NOMO-1 treated with dmso at 0.1 percent for 144 hours (cell line): ENCODE results near the gene RNF225.
"Not testable (repeated sequence)": the region's sequence is repeated elsewhere in the genome, so short reads cannot be mapped to it uniquely, and the experiment has no call there.

ENCODE experiments used
- DNase-seq: peaks from one replicate; lab custom pipeline; 2025; ENCODE audit not compliant: unreplicated experiment; lab: John Stamatoyannopoulos, UW

The RNF225 gene

DNA sequence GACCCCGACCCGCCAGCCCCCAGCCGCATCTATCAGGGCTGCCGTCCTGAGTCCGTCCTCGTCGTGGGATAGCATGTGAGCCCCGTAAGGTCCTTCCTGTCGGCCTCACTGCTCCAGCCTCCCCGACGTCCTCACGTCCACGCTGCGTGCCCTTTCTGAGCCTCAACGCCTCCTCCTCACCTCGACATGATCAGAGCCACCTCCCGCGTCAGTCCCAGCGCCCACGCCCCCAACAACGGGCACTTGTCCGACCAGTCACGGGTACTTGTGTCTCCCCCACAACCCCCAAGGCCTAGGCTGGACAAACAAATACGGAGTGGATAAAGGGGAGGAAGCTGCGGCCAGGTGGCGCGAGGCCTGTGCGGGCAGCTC lies 33.6 kb upstream of the RNF225 start:
- peak; percentile 9 for DNase-seq

DNA sequence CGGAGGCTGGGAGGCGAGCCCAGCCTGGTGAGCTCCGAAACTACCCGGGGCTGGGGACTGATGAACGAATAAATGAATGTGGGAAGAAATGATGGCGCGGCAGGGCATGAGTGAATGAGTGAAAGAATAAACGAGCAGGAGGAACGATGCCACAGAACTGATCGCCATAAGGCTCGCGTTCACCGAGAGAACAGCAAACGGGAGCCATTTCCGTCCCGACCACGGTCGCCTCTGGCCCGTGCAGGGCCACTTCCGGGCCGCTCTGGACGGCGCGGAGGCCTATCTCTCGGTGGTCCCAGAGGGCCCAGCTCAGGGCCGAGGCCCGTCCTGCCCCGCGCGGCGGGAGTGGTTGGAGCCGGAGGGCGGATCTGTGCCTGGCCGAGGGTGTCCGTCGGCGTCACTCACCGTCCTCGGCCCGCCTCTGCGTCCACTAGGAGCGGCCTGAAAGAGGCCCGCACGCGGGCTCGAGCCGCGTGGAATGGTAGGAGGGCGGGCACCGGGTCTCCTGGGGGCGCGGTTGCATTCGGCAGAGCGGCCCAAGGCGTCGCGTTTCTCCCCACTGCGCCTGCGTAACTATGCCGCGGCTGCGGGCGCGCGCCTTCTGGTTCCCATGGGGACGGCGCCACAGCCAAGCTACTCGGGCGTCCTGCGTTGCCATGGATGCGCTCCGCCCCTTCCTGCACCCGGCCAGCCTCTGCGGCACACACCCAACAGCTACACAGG lies 33.0 kb upstream of the RNF225 start, which contains the start of gene ZNF497:
Gene ZNF497 (minus strand): TSS at position 480 of the 723 bp plus-strand sequence. CDS start 5,116 bp downstream, outside the sequence.
- DNase-seq, result peak; percentile 90

DNA sequence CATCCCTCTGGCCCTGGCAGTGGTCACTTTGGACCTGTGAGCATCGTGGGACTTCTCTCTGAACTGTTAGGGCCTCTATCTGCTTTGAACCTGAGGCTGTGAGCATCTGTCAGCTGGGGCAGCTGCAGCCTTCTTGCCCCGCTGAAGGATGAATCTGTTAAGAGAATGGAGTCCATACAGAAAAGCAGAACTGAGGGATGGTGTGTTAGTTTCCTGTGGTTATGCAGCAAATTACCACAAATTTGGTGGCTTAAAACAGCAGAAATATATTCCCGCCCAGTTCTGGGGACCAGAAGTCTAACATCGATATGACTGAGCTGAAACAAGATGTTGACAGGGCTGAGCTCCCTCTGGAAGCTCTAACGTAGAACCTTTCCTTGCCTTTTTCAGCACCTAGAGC lies 31.3 kb upstream of the RNF225 start:
- DNase-seq, result peak; percentile 92

DNA sequence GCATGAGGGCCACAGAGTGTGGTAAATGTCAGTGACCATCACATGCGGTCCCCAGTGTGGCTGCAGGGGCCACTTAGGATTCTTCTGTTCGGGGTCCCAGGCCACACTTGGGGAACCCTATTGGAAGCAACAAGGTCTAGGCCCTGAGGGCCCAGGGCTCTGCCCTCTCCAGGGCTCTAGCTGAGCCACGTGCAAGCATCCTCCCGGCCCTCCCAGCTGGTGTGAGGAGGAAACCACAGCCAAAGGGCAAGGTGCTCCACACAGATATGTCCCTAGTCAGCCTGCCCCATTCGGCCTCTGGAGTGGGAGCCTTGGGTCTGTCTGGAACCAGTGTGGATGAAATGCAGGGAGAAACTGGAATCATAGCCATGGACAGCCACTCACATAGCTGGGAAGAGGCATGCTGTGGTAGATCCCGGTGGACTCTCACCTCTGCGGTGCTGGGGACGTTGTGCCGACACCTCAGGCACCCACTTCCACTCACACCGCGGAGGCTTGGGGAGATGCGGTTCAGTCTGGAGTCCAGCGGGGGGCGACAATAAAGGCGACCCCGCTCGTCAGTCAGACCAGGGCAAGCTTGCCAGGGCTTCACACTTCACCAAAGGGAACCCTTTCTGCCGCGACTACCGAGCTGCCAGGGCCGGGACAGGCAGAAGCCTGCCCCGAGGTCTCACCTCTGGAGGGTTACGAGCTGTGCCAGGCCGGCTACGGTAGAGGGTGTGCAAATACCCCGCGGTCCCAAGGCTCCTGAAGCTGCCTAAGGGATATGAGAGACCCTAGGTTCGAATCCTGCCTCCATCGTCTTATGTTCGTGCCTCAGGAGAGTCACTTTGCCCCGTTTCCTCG lies 28.6 kb upstream of the RNF225 start:
- no peak for DNase-seq

DNA sequence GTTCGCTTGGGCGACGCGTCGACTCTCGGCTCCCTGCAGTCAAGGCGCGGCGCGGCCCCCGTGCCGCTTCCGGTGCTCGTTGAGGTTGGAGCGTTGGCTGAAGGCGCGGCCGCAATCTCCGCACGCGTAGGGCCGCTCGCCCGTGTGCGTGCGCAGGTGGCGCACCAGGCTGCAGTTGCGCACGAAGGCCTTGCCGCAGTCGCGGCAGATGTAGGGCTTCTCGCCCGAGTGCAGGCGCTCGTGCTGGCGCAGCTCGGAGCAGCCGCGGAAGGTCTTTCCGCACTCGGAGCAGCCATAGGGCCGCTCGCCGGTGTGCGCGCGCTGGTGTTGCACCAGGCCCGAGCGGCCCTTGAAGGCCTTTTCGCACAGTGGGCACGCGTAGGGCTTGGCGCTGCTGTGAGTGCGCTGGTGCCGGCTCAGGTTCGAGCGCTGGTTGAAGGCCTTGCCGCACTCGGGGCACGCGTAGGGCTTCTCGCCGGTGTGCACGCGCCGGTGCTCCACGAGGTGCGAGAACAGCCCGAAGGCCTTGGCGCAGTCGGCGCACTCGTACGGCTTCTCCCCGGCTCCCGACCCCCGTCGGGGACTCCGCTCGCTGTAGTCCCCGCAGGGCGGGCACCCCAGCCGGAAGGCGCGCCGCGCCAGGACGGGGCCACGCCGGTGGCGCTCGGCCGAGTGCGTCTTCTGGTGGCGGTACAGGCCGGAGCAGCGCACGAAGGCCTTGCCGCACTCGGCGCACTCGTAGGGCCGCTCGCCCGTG lies 27.6 kb upstream of the RNF225 start:
- DNase-seq, result no peak

DNA sequence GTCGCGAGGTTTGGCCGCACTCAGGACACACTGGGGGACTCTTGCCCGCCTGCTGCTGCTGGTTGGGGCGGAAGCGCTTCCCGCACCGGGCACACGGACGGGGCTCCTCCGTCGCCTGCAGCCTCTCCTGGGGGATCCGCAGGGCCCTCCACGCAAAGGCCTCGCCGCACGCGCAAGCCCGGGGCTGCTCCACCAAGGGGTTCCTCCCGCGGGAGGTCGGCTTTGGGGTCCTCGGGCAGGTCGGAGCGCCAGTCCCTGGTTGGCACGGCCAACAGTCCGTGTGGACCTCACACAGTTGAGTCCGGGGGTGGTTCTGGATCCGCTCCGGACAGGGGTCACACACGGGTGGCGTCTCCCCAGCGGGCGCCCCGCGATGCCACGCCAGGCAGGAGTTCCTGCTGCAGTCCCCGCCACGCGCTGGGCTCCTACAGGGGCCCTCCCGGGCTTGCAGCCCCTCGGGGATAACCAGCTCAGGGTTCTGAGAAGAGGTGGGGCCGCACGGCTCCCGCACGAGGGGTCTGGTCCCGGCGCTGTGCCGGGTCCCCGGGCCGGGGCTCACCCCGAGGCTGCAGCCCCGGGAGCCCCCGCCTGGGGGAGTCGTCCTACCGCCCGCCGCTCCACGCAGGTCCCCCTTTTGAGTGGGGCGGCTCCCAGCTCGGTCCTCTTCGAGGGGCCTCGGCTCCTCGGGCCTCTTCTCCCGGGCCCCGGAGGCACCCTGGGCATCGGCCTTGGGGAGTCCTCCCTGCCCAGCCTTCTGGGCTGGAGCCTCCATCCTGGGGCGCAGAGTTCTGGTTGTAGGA lies 26.7 kb upstream of the RNF225 start:
- no peak for DNase-seq

DNA sequence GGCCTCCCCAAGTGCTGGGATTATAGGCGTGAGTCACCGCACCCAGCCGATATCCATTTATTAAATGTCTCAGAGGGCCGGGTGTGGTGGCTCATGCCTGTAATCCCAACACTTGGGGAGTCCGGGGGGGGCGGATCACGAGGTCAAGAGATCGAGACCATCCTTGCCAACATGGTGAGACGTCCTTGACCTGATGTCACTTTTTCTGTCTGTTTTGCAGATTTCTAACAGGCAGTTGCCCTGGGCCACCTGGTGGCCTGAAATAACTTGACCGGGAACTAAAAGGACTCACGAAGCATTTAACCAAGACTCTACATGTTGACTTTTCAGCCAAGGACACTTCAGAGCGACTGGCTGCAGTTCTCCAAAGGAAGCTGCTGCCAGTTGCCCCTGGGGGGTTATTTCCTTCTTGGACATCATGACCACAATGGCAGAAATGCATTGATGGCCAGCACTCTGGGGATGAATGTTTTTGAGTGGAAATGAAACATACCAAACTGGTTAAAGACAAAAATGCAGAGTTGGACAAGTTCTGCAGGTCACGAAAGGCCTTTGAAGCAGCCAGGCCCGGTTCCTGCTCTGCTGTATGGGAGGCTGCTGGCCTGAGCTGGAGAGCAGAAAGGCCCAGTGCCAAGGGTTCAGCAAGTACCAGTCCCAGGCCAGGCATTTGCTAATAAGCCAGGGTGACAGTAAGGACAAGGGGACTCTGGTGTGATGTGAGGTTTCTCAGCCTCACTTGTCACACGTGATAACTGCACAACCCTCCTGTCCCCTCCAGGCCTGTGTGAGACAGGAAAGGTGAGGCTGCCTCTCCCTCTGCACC lies 22.9 kb upstream of the RNF225 start:
- no peak for DNase-seq

DNA sequence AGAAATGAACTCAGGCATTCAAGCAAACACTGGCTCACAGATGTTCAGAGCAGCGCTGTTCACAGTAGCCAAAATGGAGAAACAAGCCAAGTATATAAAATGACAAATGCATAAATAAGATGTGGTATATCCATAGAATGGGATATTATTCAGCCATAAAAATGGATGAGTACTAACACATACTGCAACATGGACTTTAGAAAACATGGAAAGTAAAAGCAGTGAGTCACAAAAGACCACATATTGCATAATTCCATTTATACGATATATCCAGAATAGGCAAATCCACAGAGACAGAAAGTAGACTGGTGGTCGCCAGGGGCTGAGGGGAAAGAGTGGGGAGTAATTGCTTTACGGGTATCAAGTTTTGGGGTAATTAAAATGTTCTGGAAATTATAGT lies 21.3 kb upstream of the RNF225 start:
- no peak for DNase-seq

DNA sequence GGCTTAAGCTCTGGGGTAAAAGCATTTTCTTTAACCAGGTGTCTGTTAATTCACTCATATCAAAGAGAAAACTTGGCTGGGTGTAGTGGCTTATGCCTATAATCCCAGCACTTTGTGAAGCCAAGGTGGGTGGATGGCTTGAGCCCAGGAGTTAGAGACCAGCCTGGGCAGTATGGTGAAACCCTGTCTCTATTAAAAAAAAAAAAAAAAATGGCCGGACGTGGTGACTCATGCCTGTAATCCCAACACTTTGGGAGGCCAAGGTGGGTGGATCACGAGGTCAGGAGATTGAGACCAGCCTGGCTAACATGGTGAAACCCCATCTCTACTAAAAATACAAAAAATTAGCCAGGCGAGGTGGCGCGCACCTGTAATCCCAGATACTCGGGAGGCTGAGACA lies 18.7 kb upstream of the RNF225 start:
- not testable (repeated sequence) for DNase-seq

DNA sequence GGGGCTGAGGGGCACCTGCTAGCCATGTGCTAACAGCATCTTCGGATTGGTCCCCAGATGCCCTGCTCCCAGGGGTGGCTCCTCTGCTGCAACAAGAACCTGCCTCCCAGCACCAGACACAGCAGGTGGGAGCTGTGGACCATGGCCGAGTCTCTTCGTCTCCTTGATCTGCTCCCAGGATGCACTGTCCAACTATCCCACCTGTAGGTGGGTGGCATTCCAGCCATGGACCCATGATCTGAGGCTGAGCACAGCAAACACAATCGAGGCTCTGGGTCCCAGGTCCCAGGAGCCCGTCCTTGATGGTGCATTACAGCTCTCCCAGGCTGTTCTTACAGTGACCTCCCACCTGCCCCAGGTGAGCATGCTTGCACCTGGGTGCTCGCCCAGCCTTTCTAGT lies 16.2 kb upstream of the RNF225 start:
- no peak for DNase-seq

DNA sequence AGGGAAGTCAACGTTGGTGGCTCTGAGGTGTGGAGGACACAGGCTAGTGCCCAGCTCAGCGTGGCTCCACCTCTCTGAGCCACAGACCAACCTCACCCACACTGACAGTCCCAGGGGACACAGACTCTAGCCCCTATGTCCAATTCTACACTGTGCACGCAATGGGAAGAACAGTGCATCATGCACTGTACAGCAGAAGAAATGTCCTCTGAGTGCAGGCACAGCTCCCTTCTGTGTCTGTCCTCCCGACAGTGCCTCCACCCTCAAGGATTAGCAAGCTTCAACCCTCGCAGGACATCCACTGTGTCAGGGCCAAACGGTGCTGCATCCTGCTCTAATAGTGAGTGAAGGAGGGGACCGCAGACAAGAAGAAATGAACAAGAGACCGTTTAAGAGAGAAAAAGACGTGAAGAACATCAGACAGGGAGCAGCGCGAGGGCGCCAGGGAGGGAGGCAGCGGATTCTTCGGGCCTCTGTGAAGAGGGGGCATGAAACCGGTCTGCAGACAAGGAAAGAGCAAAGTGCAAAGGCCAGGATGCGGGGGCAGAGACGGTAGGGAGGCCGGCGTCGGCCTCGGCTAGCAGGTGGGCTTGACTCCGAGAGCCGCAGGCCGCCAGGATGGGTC lies 15.3 kb upstream of the RNF225 start:
- no peak for DNase-seq

DNA sequence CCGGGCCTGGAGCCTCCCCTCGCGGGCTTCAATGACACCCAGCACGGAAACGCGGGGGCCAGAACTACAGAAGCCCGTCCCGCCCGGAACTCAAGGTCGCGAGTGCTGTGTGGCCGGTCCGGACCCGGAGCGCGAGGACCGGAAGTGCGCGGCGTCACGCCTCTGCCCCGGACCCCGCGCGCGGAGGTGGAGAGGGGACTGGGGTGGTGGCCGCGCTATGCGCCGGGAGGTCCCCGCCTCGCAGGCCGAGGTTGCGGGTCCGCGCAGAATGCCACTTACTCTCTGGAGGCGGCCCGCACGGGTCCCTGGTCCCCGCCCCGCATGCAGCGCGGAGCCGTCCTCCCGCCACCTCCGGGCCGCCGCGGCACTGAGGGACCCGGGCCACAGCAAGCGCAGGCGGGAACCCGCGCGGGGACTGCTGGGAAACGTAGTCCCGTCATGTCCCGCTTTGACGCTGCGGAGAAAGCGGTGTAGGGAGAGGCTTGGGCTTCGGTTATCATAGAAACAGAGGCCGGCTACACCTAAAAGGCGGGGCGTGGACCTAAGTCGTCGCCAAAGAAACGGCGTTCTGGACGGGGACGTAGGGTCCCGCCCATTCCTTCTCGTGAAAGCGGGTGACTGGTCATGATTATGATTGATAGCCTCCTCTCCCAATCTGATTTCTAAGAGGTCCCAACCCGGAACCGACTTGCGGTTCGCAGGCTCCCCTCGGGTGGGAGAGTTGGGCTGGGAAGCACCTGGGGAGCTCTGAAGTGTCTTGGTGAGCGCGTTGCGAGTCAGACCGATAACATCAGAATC lies 14.6 kb upstream of the RNF225 start, which contains the start of gene ZNF837:
Gene ZNF837 (minus strand): TSS at position 369 of the 798 bp plus-strand sequence. CDS start 11,698 bp downstream, outside the sequence.
- peak; percentile 97 for DNase-seq

DNA sequence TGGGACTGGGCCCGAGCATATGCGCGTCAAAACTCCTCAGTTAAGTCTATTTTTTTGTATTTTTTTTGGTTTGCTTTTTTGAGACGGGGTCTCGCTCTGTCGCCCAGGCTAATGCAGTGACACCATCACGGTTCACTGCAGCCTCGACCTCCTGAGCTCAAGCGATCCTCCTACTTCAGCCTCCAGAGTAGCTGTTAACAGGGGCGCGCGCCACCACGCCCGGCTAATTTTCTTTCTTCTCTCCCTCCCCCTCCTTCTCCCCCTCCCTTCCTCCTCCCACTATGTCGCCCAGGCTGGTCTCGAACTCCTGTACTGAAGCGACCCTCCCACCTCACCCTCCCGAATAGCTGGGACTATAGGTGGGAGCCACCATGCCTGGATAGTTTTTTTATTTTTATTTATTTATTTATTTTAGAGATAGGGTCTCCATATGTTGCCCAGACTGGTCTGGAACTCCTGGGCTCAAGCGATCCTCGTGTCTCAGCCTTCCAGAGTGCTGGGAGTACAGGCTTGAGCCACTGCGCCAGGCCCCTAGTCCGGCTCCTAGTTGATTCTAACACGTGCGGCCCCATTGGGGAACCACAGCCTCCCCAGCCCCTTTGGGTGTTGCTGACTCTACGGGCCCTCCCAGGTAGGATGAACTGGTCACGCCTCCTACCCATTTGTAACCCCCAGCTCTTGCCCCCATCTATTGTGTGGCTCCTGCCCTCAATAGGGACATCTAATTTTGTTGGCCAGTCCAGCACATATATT lies 13.8 kb upstream of the RNF225 start:
- DNase-seq, result no peak

DNA sequence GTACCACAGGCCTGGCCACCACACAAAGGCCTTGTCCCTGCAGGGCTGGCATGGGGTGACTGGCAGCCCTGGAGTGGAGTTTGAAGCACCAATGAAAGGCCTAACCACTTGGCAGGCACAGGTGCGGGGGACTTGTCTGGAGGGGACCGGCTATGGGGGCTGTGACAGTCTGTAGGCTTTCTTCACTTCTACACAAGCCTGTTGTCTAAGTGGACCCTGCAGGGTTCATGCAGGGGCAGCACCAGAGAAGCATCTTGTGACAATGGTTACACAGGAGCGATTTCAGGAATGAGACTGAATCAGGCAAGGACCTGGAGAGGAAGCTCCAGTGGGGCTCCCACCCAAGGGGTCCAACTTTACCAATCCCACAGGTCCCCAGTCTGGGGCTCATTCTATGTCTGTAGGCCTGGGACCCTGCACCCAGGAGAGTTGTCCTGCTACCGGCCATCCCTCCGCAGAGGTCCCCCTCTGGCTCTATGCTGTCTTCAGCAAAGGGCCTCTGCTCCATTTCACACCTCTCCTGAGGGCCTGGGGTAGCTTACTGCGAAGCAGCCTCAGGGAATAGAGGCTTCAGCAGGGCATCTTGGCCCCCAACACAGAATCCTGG lies 12.4 kb upstream of the RNF225 start:
- no peak for DNase-seq

DNA sequence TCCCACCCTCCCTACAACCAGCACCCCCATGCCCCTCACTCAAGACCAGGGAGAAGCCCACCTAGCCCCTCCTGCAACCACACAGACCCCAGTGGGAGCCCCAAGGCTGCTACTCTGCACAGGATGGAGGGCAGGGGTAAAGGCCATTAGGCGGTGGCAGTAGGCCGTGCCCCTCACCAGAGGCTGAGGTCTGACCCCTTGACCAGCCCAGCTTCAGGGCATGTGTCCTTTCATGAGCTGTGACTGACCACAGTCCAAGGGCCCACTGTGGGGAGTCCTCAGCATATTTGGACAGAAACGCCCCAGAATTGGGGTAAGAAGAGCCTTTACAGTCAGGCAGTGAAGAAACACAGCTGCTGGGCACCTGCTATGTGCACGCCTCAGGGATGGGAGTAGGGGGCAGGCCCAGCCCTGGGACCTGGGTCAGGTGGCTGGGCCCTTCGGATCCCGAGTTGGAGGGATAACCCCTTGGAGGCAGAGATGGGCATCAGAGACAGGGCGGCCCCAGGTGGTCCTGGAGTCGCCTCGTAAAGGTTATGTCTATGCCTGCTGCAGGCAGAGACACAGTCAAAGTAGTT lies 10.1 kb upstream of the RNF225 start:
- DNase-seq, result no peak

DNA sequence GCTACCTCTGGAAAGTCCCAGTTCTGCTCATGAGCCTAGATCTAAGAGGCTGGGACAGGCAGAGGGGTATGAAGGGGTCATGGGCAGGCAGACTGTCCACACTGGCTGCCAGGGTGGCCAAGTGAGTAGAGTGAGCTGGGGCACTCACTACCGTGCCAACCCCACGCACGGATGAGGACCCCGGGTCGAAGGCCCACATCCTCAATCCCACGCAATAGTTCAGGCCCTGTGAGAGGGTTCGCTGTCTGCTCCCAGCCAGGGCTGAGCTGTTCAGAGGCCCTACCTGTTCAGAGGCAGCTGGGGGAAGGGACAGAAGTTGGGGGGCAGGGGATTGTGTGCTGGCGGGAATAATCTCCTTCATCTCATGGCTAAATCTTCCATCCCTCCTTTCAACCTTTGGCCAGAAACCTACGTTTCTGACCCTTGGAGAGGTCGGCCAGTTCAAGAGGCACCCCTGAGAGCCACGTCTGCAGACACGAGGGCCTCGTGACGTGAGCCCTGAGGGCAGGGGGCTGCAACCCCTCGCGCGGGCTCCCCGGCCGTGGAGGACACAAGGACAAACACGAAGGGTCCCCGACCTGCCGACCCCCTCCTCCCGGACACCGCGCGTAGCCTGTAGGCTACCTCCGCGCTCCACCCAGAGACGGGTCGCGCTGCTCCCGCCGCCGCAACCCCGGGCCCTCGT lies 9.4 kb upstream of the RNF225 start:
- DNase-seq, result no peak
